DOHH2 (cell line): ENCODE results near the gene CCDC85A.

Source experiments
- H3F3A ChIP-seq: fragments of 200-600 bp; sonication (generic), shearing (Covaris generic); 2 replicates; pipeline ENCODE4 v1.6.0; 2016; ENCODE audit warnings: antibody characterized with exemption, mild to moderate bottlenecking; ENCODE audit not compliant: control insufficient read depth, insufficient read depth
- H3K27ac ChIP-seq: fragments of 200-600 bp; sonication (generic); 2 replicates; pipeline ENCODE4 v1.5.1; 2014; ENCODE audit warnings: low read depth, mild to moderate bottlenecking, low read length, moderate library complexity
- H3K27me3 ChIP-seq: fragments of 200-600 bp; sonication (generic); 2 replicates; pipeline ENCODE4 v1.6.1; 2014; ENCODE audit warnings: mild to moderate bottlenecking, low read length, mixed read lengths; ENCODE audit not compliant: control insufficient read depth
- H3K36me3 ChIP-seq: fragments of 200-600 bp; sonication (generic); 2 replicates; pipeline ENCODE4 v1.6.1; 2014; ENCODE audit warnings: mild to moderate bottlenecking, low read length, moderate library complexity, mixed read lengths; ENCODE audit not compliant: control insufficient read depth
- H3K4me1 ChIP-seq: fragments of 200-600 bp; sonication (generic); 2 replicates; pipeline ENCODE4 v1.6.1; 2014; ENCODE audit warnings: mild to moderate bottlenecking, low read length, mixed read lengths; ENCODE audit not compliant: control insufficient read depth
- H3K4me2 ChIP-seq: fragments of 200-600 bp; sonication (generic); 2 replicates; pipeline ENCODE4 v1.6.0; 2014; ENCODE audit warnings: mild to moderate bottlenecking, low read length, moderate library complexity
- H3K4me3 ChIP-seq: fragments of 200-600 bp; sonication (generic); 2 replicates; pipeline ENCODE4 v1.5.1; 2014; ENCODE audit warnings: mild to moderate bottlenecking, low read length, mixed read lengths
- H3K79me2 ChIP-seq: fragments of 200-600 bp; sonication (generic); 2 replicates; pipeline ENCODE4 v1.6.1; 2014; ENCODE audit warnings: mild to moderate bottlenecking, low read length, mixed read lengths; ENCODE audit not compliant: control insufficient read depth
- H3K9me2 ChIP-seq: fragments of 200-600 bp; sonication (generic); replicated peaks from 2 replicates; pipeline ENCODE4 v1.6.1; 2014; ENCODE audit warnings: mild to moderate bottlenecking, low read length, mixed read lengths; ENCODE audit not compliant: control insufficient read depth
- H3K9me3 ChIP-seq: fragments of 200-600 bp; sonication (generic); 2 replicates; pipeline ENCODE4 v1.6.1; 2014; ENCODE audit warnings: antibody characterized with exemption, low read length, mixed read lengths; ENCODE audit not compliant: control insufficient read depth, insufficient read depth
- H4K20me1 ChIP-seq: fragments of 200-600 bp; sonication (generic); 2 replicates; pipeline ENCODE4 v1.6.0; 2014; ENCODE audit warnings: low read depth, mild to moderate bottlenecking, antibody characterized with exemption, low read length, moderate library complexity; ENCODE audit not compliant: control insufficient read depth, insufficient read depth
- CTCF ChIP-seq: fragments of 200-600 bp; sonication (generic); IDR thresholded peaks from one replicate; pipeline ENCODE4 v1.5.1; 2014; ENCODE audit warnings: antibody characterized with exemption, mild to moderate bottlenecking, low read depth, low read length; ENCODE audit not compliant: poor library complexity, severe bottlenecking
- EZH2phosphoT487 ChIP-seq: fragments of 200-600 bp; sonication (generic); IDR thresholded peaks from 2 replicates; pipeline ENCODE4 v1.6.1; 2017; ENCODE audit warnings: borderline replicate concordance, mild to moderate bottlenecking, antibody characterized with exemption, low read length, moderate library complexity, mixed read lengths

CCDC85A gene

GRCh38 chr2:56335101-56335500 lies 151.3 kb downstream of the CCDC85A start:
- peak overlapping the region; percentile 22; the same call in 1 of the 2 replicates for H3K4me3 ChIP-seq
- peaks cover 7% of the 10 kb centered on the region for H3F3A ChIP-seq
- H3K79me2 ChIP-seq = peaks cover 29% of the 10 kb centered on the region
- TF ChIP-seq CTCF = no peak
- H3K9me3 ChIP-seq = no peaks in the 10 kb centered on the region
- H4K20me1 ChIP-seq = no peaks in the 10 kb centered on the region
- peak overlapping the region; percentile 63 for H3K4me2 ChIP-seq
- H3K9me2 ChIP-seq = no peaks in the 10 kb centered on the region
- no peaks in the 10 kb centered on the region for H3K27me3 ChIP-seq
- no peaks in the 10 kb centered on the region for H3K36me3 ChIP-seq
- peaks cover 75% of the 10 kb centered on the region for H3K4me1 ChIP-seq
- H3K27ac ChIP-seq = peak overlapping the region; percentile 98

- Histone ChIP-seq H3F3A (peaks cover 15% of the 10 kb centered on the region), H3K36me3 (no peaks in the 10 kb centered on the region), H3K4me2 (peak overlapping the region; percentile 75), H3K4me3 (peak overlapping the region; percentile 57), H3K9me3 (no peaks in the 10 kb centered on the region), H3K27me3 (no peaks in the 10 kb centered on the region), H3K4me1 (peaks cover 96% of the 10 kb centered on the region), H4K20me1 (no peaks in the 10 kb centered on the region), H3K9me2 (no peaks in the 10 kb centered on the region), H3K27ac (peak overlapping the region; percentile 98), H3K79me2 (peaks cover 42% of the 10 kb centered on the region)
- TF ChIP-seq CTCF = no peak
Measured at GRCh38 chr2:56337342-56337741, 153.6 kb downstream of the CCDC85A start.

- Histone ChIP-seq H3K4me2 (peak overlapping the region; percentile 75), H4K20me1 (no peaks in the 10 kb centered on the region)
- TF ChIP-seq EZH2phosphoT487 (no peak), CTCF (no peak)
Measured at GRCh38 chr2:56338232-56338631, 154.4 kb downstream of the CCDC85A start.

GRCh38 chr2:56344771-56345170 lies 161.0 kb downstream of the CCDC85A start:
- Histone ChIP-seq H3K27me3 (no peaks in the 10 kb centered on the region), H3K4me1 (peaks cover 78% of the 10 kb centered on the region), H3F3A (peaks cover 31% of the 10 kb centered on the region), H4K20me1 (no peaks in the 10 kb centered on the region), H3K36me3 (peaks cover 34% of the 10 kb centered on the region), H3K27ac (peak overlapping the region; percentile 98), H3K4me3 (peak overlapping the region; percentile 75), H3K79me2 (peaks cover 86% of the 10 kb centered on the region), H3K4me2 (peak overlapping the region; percentile 75), H3K9me3 (no peaks in the 10 kb centered on the region), H3K9me2 (no peaks in the 10 kb centered on the region)
- TF ChIP-seq EZH2phosphoT487 = no peak
- no peak for TF ChIP-seq CTCF

More at GRCh38 chr2:56338232-56338631, 154.4 kb downstream of the CCDC85A start:
- Histone ChIP-seq H3K27me3 (no peaks in the 10 kb centered on the region), H3K79me2 (peaks cover 46% of the 10 kb centered on the region), H3K27ac (peak overlapping the region; percentile 98), H3K4me3 (peak overlapping the region; percentile 57), H3F3A (peaks cover 21% of the 10 kb centered on the region), H3K9me2 (no peaks in the 10 kb centered on the region), H3K4me1 (peaks cover 89% of the 10 kb centered on the region), H3K36me3 (no peaks in the 10 kb centered on the region; the same call in 1 of the 2 replicates), H3K9me3 (no peaks in the 10 kb centered on the region)
